ENCODE measurements around the gene HCFC1R1.

DNA sequence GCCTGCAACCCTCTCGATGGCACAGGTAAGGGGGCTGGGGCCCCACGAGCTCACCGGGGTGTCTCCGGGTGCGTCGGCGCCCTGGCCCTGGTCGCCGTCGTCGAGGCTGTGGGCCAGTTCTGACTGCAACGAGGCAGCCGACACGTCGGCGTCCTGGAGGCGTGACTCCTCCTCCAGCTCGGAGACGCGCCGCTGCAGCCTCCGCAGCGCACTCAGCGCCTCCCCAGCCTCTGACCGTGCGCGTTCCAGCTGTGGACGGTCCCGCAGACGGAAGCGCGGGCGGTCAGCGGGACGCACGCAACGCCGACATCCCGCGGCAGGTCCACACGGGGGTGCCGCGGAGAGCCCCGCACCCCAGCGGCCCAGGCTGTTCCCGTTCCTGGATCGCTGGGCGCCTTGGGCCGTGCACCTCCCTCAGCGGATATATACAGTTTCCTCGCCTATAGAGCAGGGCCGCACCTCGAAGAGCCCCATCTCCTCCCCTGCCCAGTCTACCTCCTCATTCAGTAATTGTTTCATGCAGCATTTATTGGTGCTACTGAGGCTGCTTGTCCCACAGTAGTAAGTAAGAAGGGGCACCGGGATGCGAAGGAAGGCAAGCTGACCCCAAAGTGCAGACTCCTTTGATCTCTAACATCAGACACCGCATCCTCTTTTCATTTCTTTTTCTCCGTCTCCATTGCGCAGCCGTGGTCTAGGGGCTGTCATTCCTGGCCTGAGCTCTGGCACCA is 5.9 kb upstream of the HCFC1R1 start:
- TF ChIP-seq, protein P1, sequence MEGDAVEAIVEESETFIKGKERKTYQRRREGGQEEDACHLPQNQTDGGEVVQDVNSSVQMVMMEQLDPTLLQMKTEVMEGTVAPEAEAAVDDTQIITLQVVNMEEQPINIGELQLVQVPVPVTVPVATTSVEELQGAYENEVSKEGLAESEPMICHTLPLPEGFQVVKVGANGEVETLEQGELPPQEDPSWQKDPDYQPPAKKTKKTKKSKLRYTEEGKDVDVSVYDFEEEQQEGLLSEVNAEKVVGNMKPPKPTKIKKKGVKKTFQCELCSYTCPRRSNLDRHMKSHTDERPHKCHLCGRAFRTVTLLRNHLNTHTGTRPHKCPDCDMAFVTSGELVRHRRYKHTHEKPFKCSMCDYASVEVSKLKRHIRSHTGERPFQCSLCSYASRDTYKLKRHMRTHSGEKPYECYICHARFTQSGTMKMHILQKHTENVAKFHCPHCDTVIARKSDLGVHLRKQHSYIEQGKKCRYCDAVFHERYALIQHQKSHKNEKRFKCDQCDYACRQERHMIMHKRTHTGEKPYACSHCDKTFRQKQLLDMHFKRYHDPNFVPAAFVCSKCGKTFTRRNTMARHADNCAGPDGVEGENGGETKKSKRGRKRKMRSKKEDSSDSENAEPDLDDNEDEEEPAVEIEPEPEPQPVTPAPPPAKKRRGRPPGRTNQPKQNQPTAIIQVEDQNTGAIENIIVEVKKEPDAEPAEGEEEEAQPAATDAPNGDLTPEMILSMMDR (IDR thresholded peaks at IDR 0.05; ENCODE audit: borderline replicate concordance, extremely low read depth, low read length, poor library complexity, severe bottlenecking), result no peak
- no peak for TF ChIP-seq EZH2 (IDR thresholded peaks at IDR 0.05; ENCODE audit: borderline replicate concordance, low read depth, low read length, severe bottlenecking)
